K562 (cell line): ENCODE results near the gene NLGN4X.

Source experiments
- ATF1 ChIP-seq, 2 experiments: fragments of 450-650 bp in 1 of 2; IDR thresholded peaks; 2 replicates each; pipeline ENCODE4 v1.6.1; 2016; ENCODE audit warnings: missing compliant biosample characterization in 1 of 2, missing genetic modification characterization in 1 of 2
- CBX1 ChIP-seq: sonication (generic); IDR thresholded peaks from 2 replicates; pipeline ENCODE4 v1.6.1; 2016; ENCODE audit warnings: antibody characterized with exemption, low read depth, mild to moderate bottlenecking
- KLF6 ChIP-seq: fragments of 250-450 bp; sonication (Bioruptor Pico); IDR thresholded peaks from 2 replicates; pipeline ENCODE4 v1.4.0; 2020; ENCODE audit warnings: mild to moderate bottlenecking, moderate library complexity, borderline replicate concordance
- MTF1 ChIP-seq: fragments of 250-450 bp; sonication (Bioruptor Pico); IDR thresholded peaks from 2 replicates; pipeline ENCODE4 v1.9.0; 2021; ENCODE audit warnings: moderate library complexity, mild to moderate bottlenecking, inconsistent platforms, borderline replicate concordance
- NFXL1 ChIP-seq: fragments of 450-650 bp; formaldehyde crosslinking; IDR thresholded peaks from 2 replicates; pipeline ENCODE4 v1.4.0; 2021; ENCODE audit warnings: mild to moderate bottlenecking
- THRAP3 ChIP-seq: fragments of 450-650 bp; IDR thresholded peaks from 2 replicates; pipeline ENCODE4 v1.6.1; 2016; ENCODE audit warnings: mild to moderate bottlenecking, inconsistent platforms, borderline replicate concordance
- ZNF143 ChIP-seq: sonication (generic); formaldehyde crosslinking; IDR thresholded peaks from 2 replicates; pipeline ENCODE4 v1.9.0; 2022; ENCODE audit warnings: mild to moderate bottlenecking, missing genetic modification reagents
- ZNF165 ChIP-seq: fragments of 250-450 bp; sonication (Bioruptor Pico); IDR thresholded peaks from 2 replicates; pipeline ENCODE4 v1.4.0; 2020; ENCODE audit warnings: borderline replicate concordance
- TF ChIP-seq, protein P1 (sequence below), 3 experiments: IDR thresholded peaks in 2 of 3; conservative IDR thresholded peaks in 1 of 3; 2 replicates each; pipeline ENCODE4 v1.5.1; 2011 to 2012; ENCODE audit warnings: low read length in 3 of 3, mild to moderate bottlenecking in 3 of 3, control low read depth in 2 of 3, improper control_type of control experiment in 1 of 3, inconsistent platforms in 1 of 3, low read depth in 1 of 3, mixed read lengths in 1 of 3, moderate library complexity in 1 of 3; ENCODE audit not compliant: insufficient read depth in 2 of 3

DNA sequence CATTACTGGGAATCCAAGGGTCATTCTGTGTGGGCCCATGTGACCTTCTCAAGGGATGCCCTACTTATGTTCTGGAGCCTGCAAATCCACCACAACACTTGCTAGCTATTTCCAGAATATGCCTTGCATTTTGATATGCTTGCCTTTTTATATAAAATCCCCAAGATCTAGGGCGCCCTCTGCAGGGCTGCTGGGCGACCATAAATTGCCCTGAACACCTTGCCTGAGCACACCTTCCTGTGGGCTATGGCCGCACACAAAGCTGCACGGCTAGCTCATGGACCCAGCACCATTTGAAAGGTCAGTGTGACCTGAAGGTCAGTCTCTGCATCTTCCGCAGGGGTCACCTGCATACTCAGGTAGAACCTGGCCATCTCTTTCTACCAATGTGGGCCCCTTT is 311.7 kb downstream of the NLGN4X start:
- no peak for TF ChIP-seq MTF1 (CRISPR knock-in tag)
- TF ChIP-seq ZNF165 (CRISPR knock-in tag), result no peak
- no peak for TF ChIP-seq KLF6 (CRISPR knock-in tag)
- TF ChIP-seq, protein P1, sequence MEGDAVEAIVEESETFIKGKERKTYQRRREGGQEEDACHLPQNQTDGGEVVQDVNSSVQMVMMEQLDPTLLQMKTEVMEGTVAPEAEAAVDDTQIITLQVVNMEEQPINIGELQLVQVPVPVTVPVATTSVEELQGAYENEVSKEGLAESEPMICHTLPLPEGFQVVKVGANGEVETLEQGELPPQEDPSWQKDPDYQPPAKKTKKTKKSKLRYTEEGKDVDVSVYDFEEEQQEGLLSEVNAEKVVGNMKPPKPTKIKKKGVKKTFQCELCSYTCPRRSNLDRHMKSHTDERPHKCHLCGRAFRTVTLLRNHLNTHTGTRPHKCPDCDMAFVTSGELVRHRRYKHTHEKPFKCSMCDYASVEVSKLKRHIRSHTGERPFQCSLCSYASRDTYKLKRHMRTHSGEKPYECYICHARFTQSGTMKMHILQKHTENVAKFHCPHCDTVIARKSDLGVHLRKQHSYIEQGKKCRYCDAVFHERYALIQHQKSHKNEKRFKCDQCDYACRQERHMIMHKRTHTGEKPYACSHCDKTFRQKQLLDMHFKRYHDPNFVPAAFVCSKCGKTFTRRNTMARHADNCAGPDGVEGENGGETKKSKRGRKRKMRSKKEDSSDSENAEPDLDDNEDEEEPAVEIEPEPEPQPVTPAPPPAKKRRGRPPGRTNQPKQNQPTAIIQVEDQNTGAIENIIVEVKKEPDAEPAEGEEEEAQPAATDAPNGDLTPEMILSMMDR (IDR thresholded peaks at IDR 0.05 in 2 of 3, conservative IDR thresholded peaks at IDR 0.05 in 1 of 3; ENCODE audit: insufficient read depth in 2 of 3, low read depth in 1 of 3, low read length in 3 of 3), result no peak
- no peak for TF ChIP-seq THRAP3
- TF ChIP-seq ATF1 (CRISPR knock-in tag; IDR thresholded peaks at IDR 0.05), result no peak
- no peak for TF ChIP-seq ATF1 (tag; IDR thresholded peaks at IDR 0.05)
- TF ChIP-seq ZNF143 (CRISPR knock-in tag), result no peak
- no peak for TF ChIP-seq CBX1
- TF ChIP-seq NFXL1 (CRISPR knock-in tag), result no peak
